SK-N-SH (cell line): ENCODE measurements around the gene KIFC3. TPM values are rescaled to one million over a fixed set of nuclear protein-coding genes. Genes with fewer than 3 reads are reported as not detected.

ENCODE experiments used
- CTCF ChIA-PET: fragments of 300-600, 350-600 bp; formaldehyde crosslinking; extraction: SDS; loops from one replicate; lab custom pipeline; 2021; lab: Yijun Ruan, JAX
- POLR2A ChIA-PET: fragments of 350-600 bp; sonication (Branson Sonifier 250); formaldehyde crosslinking; extraction: SDS; loops from one replicate; lab custom pipeline; 2020; ENCODE audit warnings: antibody characterized with exemption, inconsistent platforms; lab: Yijun Ruan, JAX
- DNase-seq: peaks from one replicate; pipeline ENCODE4 v3.0.0; 2012
- H2AFZ ChIP-seq: fragments of 200-600 bp; sonication (generic); 2 replicates; pipeline ENCODE4 v1.8.1; 2016; ENCODE audit warnings: antibody characterized with exemption, mild to moderate bottlenecking, low read depth
- H3F3A ChIP-seq: fragments of 200-600 bp; sonication (generic); replicated peaks from 2 replicates; pipeline ENCODE3; 2016; ENCODE audit warnings: antibody characterized with exemption, mild to moderate bottlenecking; ENCODE audit not compliant: insufficient read depth
- H3K27ac ChIP-seq, 2 experiments: fragments of 200-500 bp in 1 of 2; fragments of 200-600 bp in 1 of 2; sonication (Bioruptor generic) in 1 of 2; sonication (generic), shearing (Covaris generic) in 1 of 2; 2 replicates each; pipeline versions ENCODE4 v1.5.1 to v1.6.1; 2014 to 2016; ENCODE audit warnings: low read depth in 2 of 2, inconsistent platforms in 1 of 2, low read length in 1 of 2, mild to moderate bottlenecking in 1 of 2, mixed read lengths in 1 of 2
- H3K27me3 ChIP-seq: fragments of 200-600 bp; sonication (generic), shearing (Covaris generic); 2 replicates; pipeline ENCODE4 v1.6.1; 2016; ENCODE audit warnings: mixed run types; ENCODE audit not compliant: insufficient read depth
- H3K36me3 ChIP-seq, 2 experiments: fragments of 200-500 bp in 1 of 2; fragments of 200-600 bp in 1 of 2; sonication (Bioruptor generic) in 1 of 2; sonication (generic) in 1 of 2; replicated peaks in 1 of 2; 2 replicates each; pipeline versions ENCODE3 to v1.5.1; 2014 to 2016; ENCODE audit warnings: low read length in 1 of 2, mild to moderate bottlenecking in 1 of 2; ENCODE audit not compliant: insufficient read depth in 2 of 2, control insufficient read depth in 1 of 2
- H3K4me1 ChIP-seq, 2 experiments: fragments of 200-500 bp in 1 of 2; fragments of 200-600 bp in 1 of 2; sonication (Bioruptor generic) in 1 of 2; sonication (generic), shearing (Covaris generic) in 1 of 2; 2 replicates each; pipeline versions ENCODE4 v1.5.1 to v1.6.1; 2014 to 2016; ENCODE audit warnings: low read depth in 1 of 2, low read length in 1 of 2, mixed run types in 1 of 2; ENCODE audit not compliant: insufficient read depth in 2 of 2, control insufficient read depth in 1 of 2
- H3K4me2 ChIP-seq: fragments of 200-600 bp; sonication (generic), shearing (Covaris generic); 2 replicates; pipeline ENCODE4 v1.6.1; 2017; ENCODE audit warnings: mixed run types
- H3K4me3 ChIP-seq, 2 experiments: fragments of 200-500 bp in 1 of 2; fragments of 200-600 bp in 1 of 2; sonication (Bioruptor generic) in 1 of 2; sonication (generic), shearing (Covaris generic) in 1 of 2; 2 replicates each; pipeline versions ENCODE4 v1.5.1 to v1.8.1; 2014 to 2016; ENCODE audit warnings: low read depth in 2 of 2, inconsistent platforms in 1 of 2, low read length in 1 of 2, mild to moderate bottlenecking in 1 of 2, mixed read lengths in 1 of 2, moderate library complexity in 1 of 2
- H3K79me2 ChIP-seq: fragments of 200-600 bp; sonication (generic); 2 replicates; pipeline ENCODE4 v1.8.1; 2017; ENCODE audit warnings: mild to moderate bottlenecking; ENCODE audit not compliant: insufficient read depth
- H3K9ac ChIP-seq: fragments of 200-600 bp; sonication (generic); 2 replicates; pipeline ENCODE4 v1.6.1; 2017; ENCODE audit warnings: mixed run types
- H3K9me2 ChIP-seq: fragments of 200-600 bp; sonication (generic); 2 replicates; pipeline ENCODE4 v1.6.1; 2017; ENCODE audit warnings: mixed run types
- H3K9me3 ChIP-seq: fragments of 200-600 bp; sonication (generic); 2 replicates; pipeline ENCODE4 v1.6.1; 2017; ENCODE audit warnings: mixed run types, mild to moderate bottlenecking, moderate library complexity
- H4K20me1 ChIP-seq: fragments of 200-600 bp; sonication (generic); 2 replicates; pipeline ENCODE4 v1.6.1; 2017; ENCODE audit warnings: mild to moderate bottlenecking, mixed run types; ENCODE audit not compliant: insufficient read depth
- ELF1 ChIP-seq: IDR thresholded peaks from 2 replicates; pipeline ENCODE4 v1.4.0; 2012
- EP300 ChIP-seq, 2 experiments: IDR thresholded peaks; 2 replicates each; pipeline versions ENCODE4 v1.4.0 to v1.6.1; 2012; ENCODE audit warnings: borderline replicate concordance in 1 of 2, low read depth in 1 of 2, low read length in 1 of 2
- FOSL2 ChIP-seq: IDR thresholded peaks from 2 replicates; pipeline ENCODE4 v1.4.0; 2012; ENCODE audit warnings: low read depth, mild to moderate bottlenecking, moderate library complexity, borderline replicate concordance
- GABPA ChIP-seq: IDR thresholded peaks from 2 replicates; pipeline ENCODE4 v1.4.0; 2012; ENCODE audit warnings: low read depth, mild to moderate bottlenecking
- MXI1 ChIP-seq: IDR thresholded peaks from 2 replicates; pipeline ENCODE4 v1.6.1; 2012; ENCODE audit warnings: mild to moderate bottlenecking, low read depth, low read length, improper control_type of control experiment
- NFIC ChIP-seq: IDR thresholded peaks from 2 replicates; pipeline ENCODE4 v1.4.0; 2012; ENCODE audit warnings: borderline replicate concordance
- NRF1 ChIP-seq: IDR thresholded peaks from 2 replicates; pipeline ENCODE4 v1.6.1; 2012; ENCODE audit warnings: low read depth, mild to moderate bottlenecking, low read length
- PBX3 ChIP-seq: IDR thresholded peaks from 2 replicates; pipeline ENCODE4; 2012
- TAF1 ChIP-seq: IDR thresholded peaks from 2 replicates; pipeline ENCODE4 v1.6.1; 2012; ENCODE audit warnings: low read depth, mild to moderate bottlenecking, low read length, moderate library complexity, borderline replicate concordance
- USF1 ChIP-seq: IDR thresholded peaks from 2 replicates; pipeline ENCODE4 v1.4.0; 2012; ENCODE audit warnings: low read depth, borderline replicate concordance
- WGBS: methylation state at CpG from one replicate; pipeline ENCODE4 v1.1.6; 2017; ENCODE audit warnings: low lambda C conversion rate; 5-methylcytosine and 5-hydroxymethylcytosine counted together
- polyA plus RNA-seq, 3 experiments: library from polyadenylated mRNA; depleted of rRNA; stranded (reverse); fragments of >200 nt; gene quantifications; 2 replicates each; pipeline ENCODE4 v1.2.3, GENCODE V29; 2012
- TF ChIP-seq, protein P1 (sequence below): fragments of 200-600 bp; sonication (generic); IDR thresholded peaks from 2 replicates; pipeline ENCODE4 v1.6.1; 2017; ENCODE audit warnings: antibody characterized with exemption, mild to moderate bottlenecking, moderate library complexity
- TF ChIP-seq, protein P2 (sequence below): IDR thresholded peaks from 2 replicates; pipeline ENCODE4 v1.4.0; 2012; ENCODE audit warnings: low read depth, borderline replicate concordance

KIFC3 gene
- polyA plus RNA-seq, 1 of the 3 experiments (the other 2 are of a cell fraction) = 65.4 TPM

GRCh38 chr16:57755726-57756423, 46.4 kb downstream of the KIFC3 start:
- no peaks in the 10 kb centered on the region for H3K79me2 ChIP-seq
- H4K20me1 ChIP-seq = 0 out of 2 replicates have a peak, but pooled peaks cover 2% of the 10 kb centered on the region
- peaks cover 0 to 60% of the 10 kb centered on the region in 2 experiments for H3K36me3 ChIP-seq
- H2AFZ ChIP-seq = no peak overlapping the region
- H3K9me3 ChIP-seq = no peaks in the 10 kb centered on the region
- no peak overlapping the region for H3K4me3 ChIP-seq
- H3K4me2 ChIP-seq = no peak overlapping the region
- H3K27me3 ChIP-seq = no peaks in the 10 kb centered on the region
- DNase-seq = no peak
- no peak overlapping the region for H3K9ac ChIP-seq
- POLR2A ChIA-PET = no interaction called here
- H3F3A ChIP-seq = peaks cover 6% of the 10 kb centered on the region
- no peaks in the 10 kb centered on the region for H3K4me1 ChIP-seq
- WGBS = 91% methylated on average over 18 of the region's 18 CpGs
- TF ChIP-seq PBX3 (no peak), FOSL2 (no peak), NRF1 (no peak), TAF1 (no peak), USF1 (no peak), EP300 (IDR thresholded peaks at IDR 0.05; ENCODE audit: borderline replicate concordance in 1 of 2, low read depth in 1 of 2, low read length in 1 of 2) (no peak), GABPA (no peak), MXI1 (no peak), ELF1 (no peak), NFIC (no peak)
- TF ChIP-seq, protein P1, sequence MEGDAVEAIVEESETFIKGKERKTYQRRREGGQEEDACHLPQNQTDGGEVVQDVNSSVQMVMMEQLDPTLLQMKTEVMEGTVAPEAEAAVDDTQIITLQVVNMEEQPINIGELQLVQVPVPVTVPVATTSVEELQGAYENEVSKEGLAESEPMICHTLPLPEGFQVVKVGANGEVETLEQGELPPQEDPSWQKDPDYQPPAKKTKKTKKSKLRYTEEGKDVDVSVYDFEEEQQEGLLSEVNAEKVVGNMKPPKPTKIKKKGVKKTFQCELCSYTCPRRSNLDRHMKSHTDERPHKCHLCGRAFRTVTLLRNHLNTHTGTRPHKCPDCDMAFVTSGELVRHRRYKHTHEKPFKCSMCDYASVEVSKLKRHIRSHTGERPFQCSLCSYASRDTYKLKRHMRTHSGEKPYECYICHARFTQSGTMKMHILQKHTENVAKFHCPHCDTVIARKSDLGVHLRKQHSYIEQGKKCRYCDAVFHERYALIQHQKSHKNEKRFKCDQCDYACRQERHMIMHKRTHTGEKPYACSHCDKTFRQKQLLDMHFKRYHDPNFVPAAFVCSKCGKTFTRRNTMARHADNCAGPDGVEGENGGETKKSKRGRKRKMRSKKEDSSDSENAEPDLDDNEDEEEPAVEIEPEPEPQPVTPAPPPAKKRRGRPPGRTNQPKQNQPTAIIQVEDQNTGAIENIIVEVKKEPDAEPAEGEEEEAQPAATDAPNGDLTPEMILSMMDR = no peak
- TF ChIP-seq, protein P2, sequence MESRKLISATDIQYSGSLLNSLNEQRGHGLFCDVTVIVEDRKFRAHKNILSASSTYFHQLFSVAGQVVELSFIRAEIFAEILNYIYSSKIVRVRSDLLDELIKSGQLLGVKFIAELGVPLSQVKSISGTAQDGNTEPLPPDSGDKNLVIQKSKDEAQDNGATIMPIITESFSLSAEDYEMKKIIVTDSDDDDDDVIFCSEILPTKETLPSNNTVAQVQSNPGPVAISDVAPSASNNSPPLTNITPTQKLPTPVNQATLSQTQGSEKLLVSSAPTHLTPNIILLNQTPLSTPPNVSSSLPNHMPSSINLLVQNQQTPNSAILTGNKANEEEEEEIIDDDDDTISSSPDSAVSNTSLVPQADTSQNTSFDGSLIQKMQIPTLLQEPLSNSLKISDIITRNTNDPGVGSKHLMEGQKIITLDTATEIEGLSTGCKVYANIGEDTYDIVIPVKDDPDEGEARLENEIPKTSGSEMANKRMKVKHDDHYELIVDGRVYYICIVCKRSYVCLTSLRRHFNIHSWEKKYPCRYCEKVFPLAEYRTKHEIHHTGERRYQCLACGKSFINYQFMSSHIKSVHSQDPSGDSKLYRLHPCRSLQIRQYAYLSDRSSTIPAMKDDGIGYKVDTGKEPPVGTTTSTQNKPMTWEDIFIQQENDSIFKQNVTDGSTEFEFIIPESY = no peak
- TF ChIP-seq, all 33 proteins: peak for 0
- CTCF ChIA-PET = interaction anchor here (0.7 to 4.8 kb wide), 21 partner anchors 7 to 258 kb away, joined by 3 to 57 read pairs (median 5); partner anchors contain the start of gene USB1
- Histone ChIP-seq H3K27ac (no peak overlapping the region), H3K9me2 (no peaks in the 10 kb centered on the region)
